GM18861 (cell line): ENCODE measurements around the gene PAK5.

ENCODE experiments used
- ATAC-seq: cut with Tn5 transposase; IDR thresholded peaks from one replicate; pipeline ENCODE4 v1.9.1; 2021; ENCODE audit not compliant: unreplicated experiment

PAK5 gene

DNA sequence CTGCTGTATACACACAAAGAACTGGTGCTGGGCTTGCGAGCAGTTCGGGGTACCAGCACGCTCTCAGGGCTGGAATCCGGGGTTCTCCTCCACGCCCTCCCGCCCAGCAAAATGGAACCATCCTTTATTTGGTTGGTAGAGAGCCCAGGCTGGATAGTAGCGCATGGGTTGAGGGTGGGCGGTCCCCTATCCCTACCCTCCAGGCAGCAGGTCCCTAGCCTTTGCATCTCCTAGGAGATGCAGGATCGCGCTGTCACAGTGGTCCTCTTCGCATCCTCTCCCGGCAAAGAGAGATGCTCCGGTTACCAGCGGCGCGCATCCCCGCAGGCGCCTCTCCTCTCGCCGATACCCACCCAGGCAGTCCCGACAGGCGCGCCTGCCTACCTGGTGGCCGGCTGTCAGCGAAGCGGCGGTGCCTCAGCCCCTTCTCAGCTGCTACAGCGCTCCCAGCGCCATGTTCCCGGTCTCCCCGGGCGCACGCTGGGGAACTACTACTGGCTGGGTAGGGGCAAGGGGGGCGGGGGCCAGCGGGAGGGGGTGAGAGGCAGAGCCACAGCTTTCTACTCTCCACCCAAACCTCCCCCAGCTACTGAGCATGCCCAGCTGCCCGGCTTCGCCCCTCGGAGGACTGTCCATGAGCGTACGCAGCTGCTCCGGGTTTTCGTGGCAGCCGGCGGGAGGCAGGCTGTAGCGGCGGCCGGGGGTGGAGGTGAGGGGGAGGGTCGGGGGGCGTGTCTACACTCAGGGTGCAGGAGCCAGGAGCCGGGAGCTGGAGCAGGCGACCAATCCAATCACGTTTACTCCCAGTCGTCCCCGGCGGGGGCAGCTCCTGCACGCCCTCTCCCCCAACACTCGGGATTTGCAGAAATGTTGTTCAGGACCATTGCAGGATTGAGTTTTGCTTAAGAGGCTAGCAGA is at the start of gene PAK5:
TSS of gene PAK5 (minus strand) at position 699 of the 918 bp plus-strand sequence. CDS start 194,748 bp downstream, outside the sequence.
- no peak for ATAC-seq

DNA sequence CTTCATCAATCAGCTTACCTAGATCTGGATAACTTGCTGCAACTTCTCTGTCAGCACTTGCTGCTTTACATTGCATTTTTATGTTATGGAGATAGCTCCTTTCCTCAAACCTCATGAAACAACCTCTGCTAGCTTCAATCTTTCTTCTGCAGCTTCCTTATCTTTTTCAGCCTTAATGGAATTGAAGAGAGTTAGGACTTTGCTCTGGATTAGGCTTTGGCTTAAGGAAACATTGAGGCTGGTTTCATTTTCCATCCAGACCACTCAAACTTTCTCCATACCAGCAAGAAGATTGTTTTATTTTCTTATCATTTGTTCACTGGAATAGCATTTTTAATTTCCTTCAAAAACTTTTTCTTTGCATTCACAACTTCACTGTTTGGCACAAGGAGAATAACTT is 48.8 kb upstream of the PAK5 start:
- no peak for ATAC-seq

DNA sequence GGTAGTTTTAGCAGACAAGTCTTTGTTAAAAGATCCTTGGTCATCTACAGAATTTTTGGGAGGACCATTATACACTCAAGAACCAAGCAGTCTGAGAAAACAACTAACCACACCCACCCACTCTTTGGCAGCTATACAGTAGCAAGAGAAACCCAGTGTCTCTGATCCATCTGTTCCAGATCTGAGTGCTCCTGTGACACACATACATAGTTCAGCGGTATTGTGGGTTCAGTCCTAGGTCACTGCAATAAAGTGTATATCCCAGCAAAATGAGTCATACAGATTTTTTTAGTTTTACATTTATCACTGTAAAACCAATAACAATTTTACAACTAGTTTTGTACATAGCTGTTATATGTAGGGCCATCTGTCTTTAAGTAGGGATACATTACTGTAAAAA is 47.4 kb upstream of the PAK5 start:
- no peak for ATAC-seq

DNA sequence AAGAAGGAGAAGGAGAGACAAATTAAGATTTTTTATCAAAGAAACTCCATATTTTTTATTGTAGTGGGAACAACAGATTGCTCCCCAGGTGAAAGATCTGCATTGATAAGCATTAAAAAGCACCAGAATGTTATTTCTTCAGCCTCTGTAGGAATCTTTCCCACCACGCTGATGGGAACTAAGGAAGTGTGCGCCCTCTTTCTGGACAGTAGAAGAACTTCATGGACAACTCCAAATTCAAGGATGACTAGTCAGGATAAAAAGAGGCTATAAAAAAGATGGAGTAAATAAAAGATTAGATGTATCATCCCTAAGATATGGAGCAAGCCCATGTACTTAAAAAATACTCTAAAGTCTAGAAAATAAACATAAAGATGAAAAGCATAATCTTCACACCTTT is 45.8 kb upstream of the PAK5 start:
- ATAC-seq: no peak

DNA sequence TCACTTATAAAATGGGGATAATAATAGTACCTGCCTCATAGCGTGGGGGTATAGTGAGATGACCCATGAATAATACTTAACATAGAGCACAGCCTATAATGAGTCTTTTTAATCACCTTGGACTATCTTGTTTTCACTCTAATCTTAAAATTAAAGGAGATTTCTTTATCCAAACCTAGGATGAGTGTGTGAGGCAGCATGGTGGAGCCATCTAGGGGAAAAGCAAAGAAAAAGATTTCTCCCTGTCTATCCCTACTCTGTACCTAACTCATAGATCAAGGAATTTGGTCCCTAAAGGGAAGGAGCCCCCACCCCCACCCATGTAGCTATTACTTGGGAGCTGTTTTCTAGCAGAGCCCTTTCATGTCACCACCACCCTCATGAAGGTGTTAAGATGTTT is 45.2 kb upstream of the PAK5 start:
- ATAC-seq: no peak

DNA sequence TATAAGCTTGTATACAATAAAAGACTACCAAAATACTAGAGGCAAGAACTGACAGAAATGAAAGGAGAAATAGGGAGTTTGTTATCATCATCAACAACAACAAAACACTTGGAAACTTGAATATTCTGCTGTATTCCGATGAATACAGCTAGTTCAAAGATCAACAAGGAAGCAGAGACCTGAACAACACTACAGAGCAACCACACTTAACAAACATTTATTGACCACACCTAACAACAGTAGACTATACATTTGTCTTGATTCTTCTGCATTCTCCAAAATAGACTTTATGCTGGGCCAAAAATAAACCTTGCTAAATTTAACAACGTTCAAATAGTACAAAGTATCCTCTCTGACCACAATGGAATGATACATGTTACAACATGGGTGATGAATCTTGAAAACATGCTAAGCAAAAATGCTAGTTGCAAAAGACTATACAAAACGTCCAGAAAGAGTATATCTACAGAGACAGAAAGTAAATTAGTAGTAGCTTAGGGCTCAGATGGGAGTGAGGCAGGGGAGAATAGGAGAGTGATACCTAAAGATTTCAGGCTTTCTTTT is 39.1 kb upstream of the PAK5 start:
- no peak for ATAC-seq

DNA sequence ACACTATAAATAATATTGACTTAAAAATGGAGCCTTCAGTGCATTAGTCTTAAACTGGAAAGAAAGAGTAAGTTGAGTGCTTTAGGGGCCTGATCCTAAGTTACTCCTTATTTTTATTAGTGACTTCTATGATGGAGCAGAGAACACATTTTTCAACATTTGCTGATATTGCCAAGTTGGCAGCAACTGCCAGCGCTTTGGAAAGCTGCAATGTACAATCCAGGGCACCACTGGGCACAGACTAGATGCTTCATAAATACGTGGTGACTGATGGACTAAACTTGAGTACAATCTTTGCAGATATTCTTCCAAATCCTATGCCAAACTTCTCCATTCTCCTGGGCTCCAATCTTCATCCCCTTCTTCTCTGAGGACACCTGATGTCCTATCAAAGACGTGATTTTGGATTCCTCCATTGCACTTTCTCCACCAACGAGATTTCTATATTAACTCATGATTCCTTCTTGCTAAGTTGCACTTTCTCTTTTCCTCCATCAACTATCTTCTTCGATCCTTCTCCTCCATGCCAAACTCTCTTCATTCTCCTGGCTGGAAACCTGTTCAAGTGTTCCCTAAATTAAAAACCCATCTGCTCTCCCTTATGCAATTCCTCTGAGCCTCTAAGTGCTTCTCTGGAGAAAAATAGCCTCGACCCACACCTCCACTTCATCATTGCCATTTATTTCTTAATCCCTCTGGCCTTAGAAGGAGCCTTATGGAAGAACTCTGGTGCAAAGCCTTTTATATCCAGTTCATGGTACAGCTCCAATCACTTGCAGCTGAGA is 28.5 kb upstream of the PAK5 start:
- ATAC-seq: no peak

DNA sequence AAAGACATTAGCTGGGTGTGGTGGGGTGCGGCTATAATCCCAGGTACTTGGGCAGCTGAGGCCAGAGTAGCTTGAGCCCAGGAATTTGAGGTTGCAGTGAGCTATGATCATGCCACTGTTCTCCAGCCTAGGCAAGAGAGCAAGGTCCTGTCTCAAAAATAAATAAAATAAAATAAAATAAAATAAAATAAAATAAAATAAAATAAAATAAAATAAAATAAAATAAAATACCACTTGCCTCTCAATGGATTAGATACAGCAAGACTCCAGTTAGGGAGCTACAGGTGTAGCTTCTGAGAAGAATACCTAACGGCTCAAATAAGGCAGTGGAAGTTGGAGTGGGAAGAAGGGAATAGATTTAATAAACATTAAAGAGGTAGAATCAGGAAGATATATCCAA is 13.7 kb upstream of the PAK5 start:
- no peak for ATAC-seq

DNA sequence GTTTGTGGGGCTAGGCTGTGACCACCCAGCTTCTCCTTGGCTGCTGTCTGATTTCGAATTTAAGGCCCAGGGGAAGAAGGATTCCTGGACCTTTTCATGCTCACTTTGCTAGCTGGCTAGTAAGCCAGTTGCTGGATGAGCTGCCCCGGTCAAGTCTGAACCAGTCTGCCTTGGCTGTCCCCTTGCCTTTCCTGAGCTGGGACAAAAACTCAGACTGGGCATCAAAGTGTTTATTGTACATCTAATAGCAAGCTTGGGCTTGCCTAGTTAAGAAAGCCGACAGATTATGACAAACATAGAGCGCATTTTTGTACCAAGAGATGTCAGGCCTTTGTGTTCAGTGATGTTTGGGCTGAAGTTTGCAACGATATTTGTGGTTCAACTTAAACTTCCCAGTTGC is 750 bp upstream of the PAK5 start:
- ATAC-seq: no peak

DNA sequence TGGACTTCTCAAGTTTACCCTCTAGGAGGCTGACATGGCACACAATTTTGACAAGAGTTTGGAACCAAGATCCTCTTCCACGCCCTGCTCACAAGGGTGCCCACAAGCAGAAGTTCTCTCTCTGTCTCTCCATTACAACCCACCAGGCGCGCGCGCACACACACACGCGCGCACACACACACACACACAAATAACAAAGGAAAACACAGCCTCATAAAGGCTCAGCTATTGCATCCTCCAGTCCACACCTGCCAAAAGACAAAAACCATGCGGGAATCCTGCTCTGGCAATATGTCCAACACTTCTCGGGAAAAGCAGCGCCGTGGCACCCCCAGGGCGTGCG is 870 bp downstream of the PAK5 start:
- ATAC-seq: no peak

DNA sequence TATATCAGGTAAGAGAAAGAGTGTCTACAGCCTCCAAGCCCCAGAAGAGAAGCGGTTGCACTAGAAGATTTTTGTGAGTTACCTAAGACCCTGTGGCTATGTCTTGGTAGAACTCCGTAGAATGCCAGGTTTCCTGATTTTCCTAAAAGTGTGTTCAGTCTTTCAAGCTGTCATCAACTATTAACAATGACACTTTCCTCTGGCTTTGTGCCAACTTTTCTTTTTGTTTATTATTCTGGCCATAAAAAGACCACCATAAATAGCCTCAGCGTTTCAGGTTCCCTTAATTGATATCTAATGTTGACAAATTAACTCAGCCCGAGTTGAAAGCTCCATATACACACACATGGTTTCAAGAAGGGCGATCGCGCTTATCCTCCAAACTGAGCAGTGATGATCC is 1.2 kb downstream of the PAK5 start:
- ATAC-seq: no peak

DNA sequence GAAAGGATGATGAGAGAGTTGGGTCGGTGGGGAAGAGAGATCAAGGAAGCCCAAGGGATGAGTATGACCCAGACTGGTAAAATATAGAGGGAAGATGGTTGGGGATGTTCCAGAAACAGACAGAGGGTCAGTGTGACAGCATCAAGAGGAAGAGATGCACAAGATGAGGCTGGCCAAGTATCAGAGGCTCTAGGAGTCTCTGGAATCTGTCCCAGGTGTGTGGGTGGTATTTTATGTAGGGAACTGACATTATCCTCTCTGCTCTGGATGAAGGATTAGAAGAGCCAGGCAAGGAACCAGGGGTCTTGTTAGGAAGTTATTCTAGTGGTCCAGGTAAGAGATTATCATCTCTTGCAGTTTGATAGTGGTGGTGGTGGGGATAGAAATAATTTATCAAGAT is 3.6 kb downstream of the PAK5 start:
- ATAC-seq: no peak

DNA sequence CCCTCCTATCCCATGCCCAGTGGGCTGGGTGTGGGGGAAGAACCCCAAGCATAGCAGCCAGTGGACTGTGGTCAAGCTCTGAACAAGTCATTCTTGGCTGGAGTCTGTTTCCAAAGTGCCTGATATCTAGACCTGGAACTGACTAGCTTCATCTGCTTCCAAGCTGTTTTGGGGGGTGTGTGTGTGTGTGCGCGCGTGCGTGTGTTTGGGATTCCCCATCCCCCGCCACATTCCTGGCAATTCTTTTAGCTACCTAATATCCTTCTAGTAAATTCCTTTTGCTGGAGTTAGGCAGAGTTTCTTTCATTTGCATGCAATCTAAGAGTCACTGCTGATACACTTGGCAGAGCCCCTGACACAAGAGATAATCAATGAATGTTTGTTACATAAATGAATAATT is 7.8 kb downstream of the PAK5 start:
- ATAC-seq: no peak

DNA sequence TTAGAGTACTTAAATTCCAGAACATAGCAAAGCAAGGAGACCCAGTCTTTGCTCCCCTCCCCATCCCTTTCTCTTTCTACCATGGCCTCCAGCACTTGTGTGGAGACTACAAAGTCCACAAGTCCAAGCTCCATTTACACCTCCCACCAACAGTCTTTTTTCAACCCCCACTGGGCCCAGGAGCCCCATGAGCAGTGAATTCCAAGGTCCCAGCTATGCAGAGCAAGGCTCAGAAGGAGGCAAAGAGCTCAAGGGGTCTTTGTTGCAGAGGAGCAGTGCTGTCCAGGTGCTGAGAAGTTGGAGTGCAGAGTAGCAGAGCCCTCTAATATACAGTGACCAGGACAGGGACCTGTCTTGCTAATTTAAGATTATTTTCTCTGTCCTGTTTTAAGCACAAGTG is 9.0 kb downstream of the PAK5 start:
- ATAC-seq: no peak

DNA sequence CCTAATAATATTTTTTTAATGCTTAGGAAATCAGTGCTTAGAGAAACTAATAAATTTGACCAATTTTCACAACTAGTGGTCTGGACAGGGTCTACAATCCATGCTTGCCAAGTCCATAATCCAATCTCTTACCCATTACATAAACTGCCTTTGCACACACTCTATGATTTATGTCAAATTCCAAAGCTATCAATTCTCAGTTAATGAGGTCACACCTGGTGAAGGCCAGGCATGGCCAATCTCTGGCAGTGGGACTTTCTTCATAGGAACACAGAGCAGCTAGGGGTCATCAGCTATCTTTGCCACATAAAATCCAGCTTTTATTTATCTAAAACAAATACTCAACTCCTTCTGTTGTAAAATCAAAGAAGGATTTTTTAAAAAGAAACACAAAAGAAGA is 21.2 kb downstream of the PAK5 start:
- ATAC-seq: no peak

DNA sequence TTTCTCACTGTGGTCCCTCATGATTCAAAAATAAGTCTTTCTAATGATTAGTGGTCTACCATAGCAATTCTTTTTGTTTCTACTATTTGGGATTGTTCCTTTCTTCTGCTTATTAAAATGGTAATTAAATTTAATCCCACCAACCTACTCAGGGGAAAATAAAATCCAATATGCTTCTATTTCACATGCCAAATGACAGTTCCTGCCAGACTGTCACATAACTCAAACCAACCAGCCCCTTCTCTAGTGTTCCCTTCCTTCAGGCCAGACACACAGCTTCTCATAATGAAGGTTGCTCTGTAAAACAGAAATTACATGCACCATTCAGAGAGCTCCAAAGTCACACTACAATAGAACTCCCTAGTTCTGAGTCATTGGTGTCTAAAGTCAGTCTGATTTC is 23.2 kb downstream of the PAK5 start:
- no peak for ATAC-seq

DNA sequence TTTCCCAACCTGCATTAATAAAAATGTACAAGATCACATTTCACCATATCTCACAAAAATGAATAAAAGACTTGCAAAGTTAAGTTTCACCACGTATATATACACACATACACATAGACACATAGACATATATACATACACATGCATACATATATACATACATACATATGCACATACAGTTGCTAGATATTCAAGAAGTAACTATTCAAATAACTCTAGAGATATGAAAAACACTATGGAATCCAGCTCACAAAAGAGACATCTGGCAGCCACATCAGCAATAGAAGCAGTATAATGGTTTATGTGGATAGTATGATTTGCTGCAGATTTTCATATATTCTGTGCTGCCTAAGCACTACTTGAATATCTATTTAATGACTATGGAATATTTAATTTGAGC is 28.1 kb downstream of the PAK5 start:
- no peak for ATAC-seq

DNA sequence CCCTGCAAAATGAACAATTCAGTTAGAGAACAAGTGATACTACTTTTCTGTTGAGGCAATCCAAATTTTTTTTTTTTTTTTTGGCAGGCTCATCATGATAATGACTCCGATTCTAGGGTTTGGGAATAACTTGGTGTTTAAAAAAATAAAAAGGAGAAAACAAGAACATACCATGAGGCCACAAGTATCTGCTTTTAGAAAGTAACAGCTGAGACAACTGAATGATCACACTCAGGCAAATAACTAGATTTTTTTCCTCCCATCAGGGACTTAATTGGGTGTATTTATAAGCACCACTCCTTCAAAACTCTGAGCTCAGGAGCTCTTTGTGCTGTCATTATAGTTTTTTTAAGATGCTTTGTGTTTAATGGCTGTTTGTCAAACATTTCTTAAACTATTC is 29.6 kb downstream of the PAK5 start:
- no peak for ATAC-seq

DNA sequence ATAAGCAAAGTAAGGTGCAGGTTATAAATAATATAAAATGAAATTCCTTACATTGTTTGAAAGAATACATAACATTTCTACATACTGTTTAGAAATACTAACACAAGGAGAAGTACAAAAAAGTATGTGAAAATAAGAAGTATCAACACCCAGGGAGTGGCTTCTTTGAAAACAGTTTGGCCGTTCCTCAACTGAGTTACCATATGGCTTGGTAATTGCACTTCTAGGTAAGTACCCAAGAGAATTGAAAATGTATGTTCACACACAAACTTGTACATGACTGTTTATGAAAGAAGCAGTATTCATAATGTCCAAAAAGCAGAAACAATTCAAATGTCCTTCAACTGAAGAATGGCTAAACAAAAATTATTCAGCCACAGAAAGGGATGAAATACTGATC is 30.7 kb downstream of the PAK5 start:
- ATAC-seq: no peak

DNA sequence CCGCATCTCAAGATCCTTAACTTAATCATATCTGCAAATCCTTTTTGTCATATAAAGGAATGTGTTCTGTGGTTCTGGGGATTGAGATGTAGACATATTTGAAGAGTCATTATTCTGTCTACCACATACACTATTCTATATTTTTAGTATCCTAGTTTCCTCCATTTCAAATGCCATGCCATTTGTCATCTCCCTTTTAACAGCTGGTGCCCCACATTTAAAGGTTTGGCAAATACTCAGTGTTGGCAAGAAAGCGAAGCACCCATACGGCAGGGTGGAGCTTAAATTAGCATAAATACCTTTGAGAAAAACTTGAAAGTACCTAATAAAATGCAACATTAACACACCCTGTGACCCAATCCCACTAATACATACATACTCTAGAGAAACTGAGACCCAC is 31.7 kb downstream of the PAK5 start:
- ATAC-seq: no peak

DNA sequence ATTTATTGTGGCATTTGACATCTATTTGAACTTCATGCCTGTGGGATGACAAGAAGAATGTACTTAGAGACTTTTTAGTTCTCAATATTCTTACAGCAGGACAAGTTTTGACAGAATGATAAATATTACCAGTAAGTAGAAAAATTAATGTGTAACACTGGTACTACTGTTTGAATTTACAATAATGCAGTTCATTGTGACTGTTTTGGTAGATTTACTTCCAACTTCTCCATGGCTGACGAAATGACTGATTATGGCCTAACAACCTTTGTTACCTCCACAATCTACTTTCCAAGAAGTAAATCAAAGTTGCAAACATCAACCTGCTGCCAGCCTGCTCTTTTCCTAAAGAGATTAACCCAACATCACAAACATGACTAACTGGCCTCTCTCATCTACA is 38.5 kb downstream of the PAK5 start:
- ATAC-seq: no peak

DNA sequence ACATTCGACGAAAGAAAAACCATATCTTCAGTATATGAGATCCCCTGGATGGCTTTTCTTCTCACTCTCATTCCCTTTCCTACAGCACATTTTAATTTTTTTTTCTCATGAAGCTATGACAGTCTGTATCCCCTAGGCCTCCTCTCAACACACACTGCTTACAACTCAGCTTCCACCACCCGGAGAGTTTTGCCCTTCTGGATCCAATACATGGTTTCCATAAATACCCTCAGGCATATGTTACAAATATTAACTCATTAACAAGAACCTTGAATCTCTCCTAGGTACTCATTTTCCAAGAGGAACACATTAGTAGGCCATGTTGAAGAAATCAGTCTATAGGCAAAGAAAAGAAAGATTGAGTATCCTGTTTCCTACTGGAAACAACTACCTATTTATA is 44.0 kb downstream of the PAK5 start:
- ATAC-seq: no peak
